KMS-11 (cell line): ENCODE measurements around the gene CDH4.

Source experiments
- H2AFZ ChIP-seq: fragments of 200-600 bp; sonication (generic); 2 replicates; pipeline ENCODE4 v1.6.1; 2016; ENCODE audit warnings: antibody characterized with exemption, mixed run types, low read depth
- H3K27ac ChIP-seq: fragments of 200-600 bp; sonication (generic); 2 replicates; pipeline ENCODE4 v1.6.1; 2016; ENCODE audit warnings: mild to moderate bottlenecking, mixed run types
- H3K27me3 ChIP-seq: fragments of 200-600 bp; sonication (generic); 2 replicates; pipeline ENCODE4 v1.6.1; 2017; ENCODE audit warnings: mild to moderate bottlenecking, low read depth, mixed run types, moderate library complexity; ENCODE audit not compliant: insufficient read depth
- H3K36me3 ChIP-seq: fragments of 200-600 bp; sonication (generic); 2 replicates; pipeline ENCODE4 v1.6.1; 2017; ENCODE audit warnings: mild to moderate bottlenecking, mixed run types; ENCODE audit not compliant: insufficient read depth
- H3K4me1 ChIP-seq: fragments of 200-600 bp; sonication (generic); 2 replicates; pipeline ENCODE4 v1.6.1; 2016; ENCODE audit warnings: mild to moderate bottlenecking, low read depth, mixed run types; ENCODE audit not compliant: poor library complexity, severe bottlenecking
- H3K4me2 ChIP-seq: fragments of 200-600 bp; sonication (generic); 2 replicates; pipeline ENCODE4 v1.7.0; 2016; ENCODE audit warnings: mild to moderate bottlenecking, mixed run types
- H3K4me3 ChIP-seq: fragments of 200-600 bp; sonication (generic); IDR thresholded peaks from 2 replicates; pipeline ENCODE4 v1.6.1; 2017; ENCODE audit warnings: low read depth, low read length, mixed read lengths; ENCODE audit not compliant: insufficient read depth
- H3K79me2 ChIP-seq: fragments of 200-600 bp; sonication (generic); 2 replicates; pipeline ENCODE4 v1.6.1; 2016; ENCODE audit warnings: low read depth, mixed run types; ENCODE audit not compliant: insufficient read depth
- H3K9ac ChIP-seq: fragments of 200-600 bp; sonication (generic); 2 replicates; pipeline ENCODE4 v1.6.1; 2016; ENCODE audit warnings: mild to moderate bottlenecking, mixed run types
- H4K20me1 ChIP-seq: fragments of 200-600 bp; sonication (generic); 2 replicates; pipeline ENCODE4 v1.6.1; 2016; ENCODE audit warnings: mild to moderate bottlenecking, mixed run types; ENCODE audit not compliant: insufficient read depth
- TF ChIP-seq, protein P1 (sequence below): fragments of 200-600 bp; sonication (generic); conservative IDR thresholded peaks from 2 replicates; pipeline ENCODE4 v1.6.1; 2017; ENCODE audit warnings: low read depth, mild to moderate bottlenecking, antibody characterized with exemption, low read length, moderate library complexity, mixed read lengths

Gene CDH4

DNA sequence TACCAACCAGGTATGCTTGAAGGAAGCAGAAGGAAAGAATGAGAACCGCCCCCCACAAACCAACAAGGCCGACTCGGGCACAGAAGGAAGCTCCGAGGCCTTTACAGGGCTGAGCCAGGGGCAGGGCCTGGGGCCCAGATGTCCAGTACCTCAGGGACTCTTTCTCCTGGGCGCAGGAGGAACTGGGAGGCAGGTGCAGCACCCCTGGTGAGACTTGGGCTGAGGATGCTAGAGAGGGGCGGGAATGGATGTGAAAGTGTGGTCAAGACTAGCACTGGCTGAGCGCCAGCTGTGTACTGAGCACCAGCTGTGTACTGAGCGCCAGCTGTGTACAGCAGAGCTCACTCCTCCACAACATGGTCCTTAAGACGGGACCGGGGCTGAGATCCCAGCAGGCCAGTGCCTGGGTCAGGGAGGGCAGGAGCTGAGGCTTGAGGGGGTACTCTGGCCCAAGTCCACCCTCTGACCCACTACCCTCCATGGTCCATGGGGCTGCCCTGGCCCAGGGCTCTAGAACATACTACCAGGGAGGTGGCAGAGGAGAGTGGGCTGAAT is 444.2 kb downstream of the CDH4 start:
- Histone ChIP-seq H3K4me2 (no peak overlapping the region), H3K36me3 (no peaks in the 10 kb centered on the region), H3K4me3 (no peak overlapping the region), H2AFZ (no peak overlapping the region), H3K9ac (no peak overlapping the region), H3K79me2 (no peaks in the 10 kb centered on the region), H4K20me1 (no peaks in the 10 kb centered on the region), H3K4me1 (no peaks in the 10 kb centered on the region), H3K27ac (no peak overlapping the region), H3K27me3 (peaks cover 42% of the 10 kb centered on the region)
- TF ChIP-seq, protein P1, sequence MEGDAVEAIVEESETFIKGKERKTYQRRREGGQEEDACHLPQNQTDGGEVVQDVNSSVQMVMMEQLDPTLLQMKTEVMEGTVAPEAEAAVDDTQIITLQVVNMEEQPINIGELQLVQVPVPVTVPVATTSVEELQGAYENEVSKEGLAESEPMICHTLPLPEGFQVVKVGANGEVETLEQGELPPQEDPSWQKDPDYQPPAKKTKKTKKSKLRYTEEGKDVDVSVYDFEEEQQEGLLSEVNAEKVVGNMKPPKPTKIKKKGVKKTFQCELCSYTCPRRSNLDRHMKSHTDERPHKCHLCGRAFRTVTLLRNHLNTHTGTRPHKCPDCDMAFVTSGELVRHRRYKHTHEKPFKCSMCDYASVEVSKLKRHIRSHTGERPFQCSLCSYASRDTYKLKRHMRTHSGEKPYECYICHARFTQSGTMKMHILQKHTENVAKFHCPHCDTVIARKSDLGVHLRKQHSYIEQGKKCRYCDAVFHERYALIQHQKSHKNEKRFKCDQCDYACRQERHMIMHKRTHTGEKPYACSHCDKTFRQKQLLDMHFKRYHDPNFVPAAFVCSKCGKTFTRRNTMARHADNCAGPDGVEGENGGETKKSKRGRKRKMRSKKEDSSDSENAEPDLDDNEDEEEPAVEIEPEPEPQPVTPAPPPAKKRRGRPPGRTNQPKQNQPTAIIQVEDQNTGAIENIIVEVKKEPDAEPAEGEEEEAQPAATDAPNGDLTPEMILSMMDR, result no peak

DNA sequence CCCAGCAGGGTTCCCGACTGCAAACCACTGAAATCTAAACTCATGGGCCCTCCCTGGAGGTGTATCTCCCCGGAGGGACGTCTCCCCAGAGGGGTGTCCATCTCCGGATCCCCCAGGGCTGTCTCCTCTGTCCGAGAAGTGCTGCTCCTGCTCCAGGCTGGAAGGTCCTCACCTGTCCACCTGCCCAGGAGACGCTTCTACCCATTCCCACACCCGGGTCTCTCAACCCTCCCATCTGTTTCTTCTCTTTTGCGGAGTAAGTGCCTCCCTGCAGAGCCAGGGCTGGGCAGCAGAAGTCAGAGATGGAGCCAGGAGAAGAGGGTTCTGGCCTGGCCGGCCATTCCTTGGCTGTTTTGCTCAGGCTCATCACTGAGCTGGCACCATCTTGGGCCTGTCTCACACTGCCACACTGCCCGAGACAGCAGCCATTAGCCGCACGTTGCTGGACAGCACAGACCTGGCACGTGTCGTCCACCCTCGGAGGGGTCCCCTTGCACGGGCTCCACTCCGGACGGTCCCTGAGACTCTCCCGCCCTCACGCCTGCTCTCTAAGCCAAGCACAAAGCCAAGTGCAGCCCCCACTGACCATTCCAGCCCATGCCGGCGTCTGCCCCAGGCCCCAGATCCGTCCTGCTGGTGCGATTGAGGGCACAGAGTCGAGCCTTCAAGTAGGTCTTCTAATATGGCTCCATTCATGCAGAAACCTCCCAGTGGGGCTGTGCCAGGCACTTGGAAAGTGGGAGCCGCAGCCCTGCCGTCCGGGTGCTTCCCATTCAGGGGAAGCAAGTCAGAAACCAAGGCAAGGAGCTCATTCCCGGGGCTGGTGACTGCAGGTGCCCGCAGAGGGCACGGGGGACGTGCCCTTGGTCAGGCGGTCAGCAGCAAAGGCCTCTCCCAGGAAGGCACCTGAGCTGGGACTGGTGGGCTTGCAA is 445.9 kb downstream of the CDH4 start:
- Histone ChIP-seq H3K36me3 (no peaks in the 10 kb centered on the region), H3K79me2 (no peaks in the 10 kb centered on the region), H4K20me1 (no peaks in the 10 kb centered on the region), H2AFZ (no peak overlapping the region), H3K4me2 (no peak overlapping the region), H3K4me3 (no peak overlapping the region), H3K27me3 (peaks cover 49% of the 10 kb centered on the region), H3K4me1 (no peaks in the 10 kb centered on the region), H3K27ac (no peak overlapping the region), H3K9ac (no peak overlapping the region)
- TF ChIP-seq, protein P1, result no peak

DNA sequence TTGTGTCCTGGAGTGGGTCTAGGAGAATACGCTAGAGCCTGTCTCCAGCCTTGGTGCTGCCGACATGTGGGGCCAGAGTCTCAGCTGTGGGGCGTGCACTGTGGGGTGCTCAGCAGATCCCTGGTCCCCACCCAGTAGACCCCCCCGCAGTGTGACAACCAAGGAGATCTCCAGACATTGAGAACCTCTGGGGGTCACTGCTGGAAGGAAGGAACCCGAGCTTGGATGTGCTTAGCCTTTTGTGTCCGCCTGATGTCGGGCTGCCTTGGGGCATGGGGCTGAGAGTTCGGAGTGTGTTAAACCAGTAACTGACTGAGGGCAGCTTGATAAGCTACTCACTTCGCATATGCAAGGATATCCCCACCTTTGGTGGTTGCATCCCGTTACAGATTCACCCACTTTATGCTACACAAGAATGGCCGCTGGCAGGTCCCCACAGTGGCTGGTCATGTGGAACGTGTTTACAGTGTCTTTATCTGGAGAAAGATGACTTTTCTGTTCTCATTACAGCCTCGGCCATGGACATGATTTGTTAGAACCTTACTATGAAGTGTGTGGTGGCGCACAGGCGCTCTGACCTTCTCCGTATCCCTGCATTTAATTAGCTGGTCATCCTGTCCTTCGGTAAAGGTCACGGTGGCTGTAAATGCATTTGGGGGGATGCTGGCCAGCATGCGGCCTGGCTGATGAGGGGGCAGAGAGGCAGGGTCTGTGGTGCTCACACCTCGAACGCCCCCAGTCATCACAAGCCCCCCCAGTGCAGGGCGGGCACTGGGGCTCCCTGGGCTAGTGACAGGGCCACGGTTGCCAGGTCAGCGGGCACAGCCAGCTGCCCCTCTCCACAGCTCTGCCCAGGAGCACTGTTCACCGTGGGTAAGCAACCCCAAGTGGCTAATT is 446.8 kb downstream of the CDH4 start:
- Histone ChIP-seq H3K4me3 (no peak overlapping the region), H3K4me1 (no peaks in the 10 kb centered on the region), H3K27ac (no peak overlapping the region), H4K20me1 (no peaks in the 10 kb centered on the region), H2AFZ (no peak overlapping the region), H3K79me2 (no peaks in the 10 kb centered on the region), H3K4me2 (no peak overlapping the region), H3K27me3 (peaks cover 47% of the 10 kb centered on the region), H3K9ac (no peak overlapping the region), H3K36me3 (no peaks in the 10 kb centered on the region)
- TF ChIP-seq, protein P1, result no peak

DNA sequence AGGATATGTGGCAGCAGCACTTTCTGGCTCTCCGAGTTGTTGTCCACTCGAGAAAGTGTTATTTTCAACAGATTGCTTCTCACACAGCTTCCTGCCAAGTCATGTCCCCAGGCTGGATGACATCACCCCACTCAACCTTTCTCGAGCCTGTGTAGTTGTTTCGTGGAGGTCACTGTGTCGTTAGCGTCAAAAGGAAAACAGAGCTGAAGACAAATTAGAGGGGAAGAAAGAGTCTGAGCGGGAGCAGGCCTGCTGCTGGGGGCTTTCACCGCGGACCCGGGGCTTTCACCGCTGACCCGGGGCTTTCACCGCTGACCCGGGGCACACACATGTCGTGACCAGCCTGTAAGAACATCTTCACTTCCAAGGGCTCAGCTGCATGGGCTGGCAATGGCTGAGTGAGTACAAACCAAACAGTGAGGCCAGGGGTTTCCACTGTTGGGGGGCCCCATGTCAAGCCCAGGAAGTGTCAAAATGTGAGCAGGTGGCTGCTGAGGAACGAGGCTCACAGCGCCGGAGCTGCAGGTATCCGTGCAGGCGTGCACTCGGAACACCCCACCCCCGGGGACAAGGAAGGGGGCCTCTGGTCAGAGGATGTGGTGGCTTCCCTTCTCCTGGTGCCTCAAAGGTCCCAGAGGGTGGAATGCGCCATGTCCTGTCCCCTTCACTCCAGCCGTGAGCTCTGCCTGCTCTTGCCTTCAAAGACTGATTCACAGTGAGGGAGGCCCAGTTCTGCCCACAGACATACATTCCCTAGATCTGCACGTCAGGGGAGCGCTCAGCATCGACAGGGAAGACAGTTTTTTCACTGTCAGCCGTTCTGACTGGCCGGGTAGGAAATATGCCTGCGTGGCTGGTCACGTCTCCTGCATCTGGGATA is 447.7 kb downstream of the CDH4 start:
- Histone ChIP-seq H3K79me2 (no peaks in the 10 kb centered on the region), H3K4me2 (no peak overlapping the region), H3K27me3 (peaks cover 43% of the 10 kb centered on the region), H3K9ac (no peak overlapping the region), H3K4me1 (no peaks in the 10 kb centered on the region), H3K36me3 (no peaks in the 10 kb centered on the region), H3K27ac (no peak overlapping the region), H4K20me1 (no peaks in the 10 kb centered on the region), H3K4me3 (no peak overlapping the region), H2AFZ (no peak overlapping the region)
- TF ChIP-seq, protein P1, result no peak
